ENCODE results near the gene IGLL1. TPM values are rescaled to one million over a fixed set of nuclear protein-coding genes. Genes with fewer than 3 reads are reported as not detected.
"Not testable (repeated sequence)": the region's sequence is repeated elsewhere in the genome, so short reads cannot be mapped to it uniquely, and the experiment has no call there.

Gene IGLL1
- polyA plus RNA-seq, 1 of the 3 experiments (the other 2 are of a cell fraction): not detected

- H3K9me2 ChIP-seq: no peaks in the 10 kb centered on the region
- ChIA-PET CTCF (no interaction called here), POLR2A (no interaction called here)
- H3K9ac ChIP-seq: no peak overlapping the region
- no peak for TF ChIP-seq USF2 (IDR thresholded peaks at IDR 0.05; ENCODE audit: borderline replicate concordance, low read depth, low read length)
- no peak for TF ChIP-seq RFX5 (IDR thresholded peaks at IDR 0.05; ENCODE audit: low read length)
- TF ChIP-seq RCOR1 (IDR thresholded peaks at IDR 0.05; ENCODE audit: low read length): no peak
- no peak for TF ChIP-seq RXRA (IDR thresholded peaks at IDR 0.05; ENCODE audit: borderline replicate concordance, low read depth)
- H3K9me3 ChIP-seq: no peaks in the 10 kb centered on the region
- no peaks in the 10 kb centered on the region for H3K4me1 ChIP-seq (ENCODE audit: control insufficient read depth in 1 of 2, insufficient read depth in 2 of 2, low read depth in 1 of 2, low read length in 1 of 2)
- 33% methylated on average over 3 of the region's 4 CpGs for WGBS (ENCODE audit: low lambda C conversion rate)
- no peak for DNase-seq
- no peak overlapping the region for H2AFZ ChIP-seq (ENCODE audit: low read depth)
- no peaks in the 10 kb centered on the region for H3F3A ChIP-seq (replicated peaks; ENCODE audit: insufficient read depth)
- H3K4me2 ChIP-seq: no peak overlapping the region
- no peaks in the 10 kb centered on the region for H3K27me3 ChIP-seq (ENCODE audit: insufficient read depth)
- H3K36me3 ChIP-seq (replicated peaks in 1 of 2; ENCODE audit: control insufficient read depth in 1 of 2, insufficient read depth in 2 of 2, low read length in 1 of 2): no peaks in the 10 kb centered on the region
- no peaks in the 10 kb centered on the region for H3K79me2 ChIP-seq (ENCODE audit: insufficient read depth)
- H4K20me1 ChIP-seq (ENCODE audit: insufficient read depth): no peaks in the 10 kb centered on the region
- no peak overlapping the region for H3K27ac ChIP-seq (ENCODE audit: low read depth in 2 of 2, low read length in 1 of 2)
- no peak overlapping the region for H3K4me3 ChIP-seq (ENCODE audit: low read depth in 2 of 2, low read length in 1 of 2)
These were observed 5.7 kb downstream of the IGLL1 start for GRCh38 chr22:23574371-23574811.

GRCh38 chr22:23573701-23574235 is 6.3 kb downstream of the IGLL1 start:
- WGBS (ENCODE audit: low lambda C conversion rate): 21% methylated on average over 5 of the region's 8 CpGs
- CTCF ChIA-PET; H3K36me3 ChIP-seq (replicated peaks in 1 of 2; ENCODE audit: control insufficient read depth in 1 of 2, insufficient read depth in 2 of 2, low read length in 1 of 2); H3K4me3 ChIP-seq (ENCODE audit: low read depth in 2 of 2, low read length in 1 of 2); H4K20me1 ChIP-seq (ENCODE audit: insufficient read depth); POLR2A ChIA-PET; H3K9ac ChIP-seq; H3K27ac ChIP-seq (ENCODE audit: low read depth in 2 of 2, low read length in 1 of 2); H2AFZ ChIP-seq (ENCODE audit: low read depth); H3K79me2 ChIP-seq (ENCODE audit: insufficient read depth); H3K9me3 ChIP-seq; H3K9me2 ChIP-seq; H3F3A ChIP-seq (replicated peaks; ENCODE audit: insufficient read depth); DNase-seq; H3K27me3 ChIP-seq (ENCODE audit: insufficient read depth); H3K4me2 ChIP-seq; H3K4me1 ChIP-seq (ENCODE audit: control insufficient read depth in 1 of 2, insufficient read depth in 2 of 2, low read depth in 1 of 2, low read length in 1 of 2): not testable (repeated sequence)

GRCh38 chr22:23573106-23573505 is 7.0 kb downstream of the IGLL1 start:
- H3K27ac ChIP-seq (ENCODE audit: low read depth in 2 of 2, low read length in 1 of 2); H2AFZ ChIP-seq (ENCODE audit: low read depth); H3F3A ChIP-seq (replicated peaks; ENCODE audit: insufficient read depth); H3K27me3 ChIP-seq (ENCODE audit: insufficient read depth); H3K4me3 ChIP-seq (ENCODE audit: low read depth in 2 of 2, low read length in 1 of 2); H4K20me1 ChIP-seq (ENCODE audit: insufficient read depth); H3K9ac ChIP-seq; DNase-seq; POLR2A ChIA-PET; H3K9me2 ChIP-seq; H3K4me1 ChIP-seq (ENCODE audit: control insufficient read depth in 1 of 2, insufficient read depth in 2 of 2, low read depth in 1 of 2, low read length in 1 of 2); H3K36me3 ChIP-seq (replicated peaks in 1 of 2; ENCODE audit: control insufficient read depth in 1 of 2, insufficient read depth in 2 of 2, low read length in 1 of 2); H3K9me3 ChIP-seq; H3K4me2 ChIP-seq; H3K79me2 ChIP-seq (ENCODE audit: insufficient read depth): not testable (repeated sequence)
- CTCF ChIA-PET: interaction anchor here (1.3 kb wide), 1 partner anchor 187 kb away, joined by 3 read pairs; no protein-coding TSS in a partner anchor
- 53% methylated on average over 4 of the region's 13 CpGs for WGBS (ENCODE audit: low lambda C conversion rate)

GRCh38 chr22:23571486-23571885 is 8.6 kb downstream of the IGLL1 start:
- H3K4me3 ChIP-seq (ENCODE audit: low read depth in 2 of 2, low read length in 1 of 2): no peak overlapping the region
- no peaks in the 10 kb centered on the region for H3K79me2 ChIP-seq (ENCODE audit: insufficient read depth)
- no peaks in the 10 kb centered on the region for H3F3A ChIP-seq (replicated peaks; ENCODE audit: insufficient read depth)
- no peaks in the 10 kb centered on the region for H3K9me2 ChIP-seq
- H3K36me3 ChIP-seq (replicated peaks in 1 of 2; ENCODE audit: control insufficient read depth in 1 of 2, insufficient read depth in 2 of 2, low read length in 1 of 2): no peaks in the 10 kb centered on the region
- no peaks in the 10 kb centered on the region for H3K27me3 ChIP-seq (ENCODE audit: insufficient read depth)
- POLR2A ChIA-PET: no interaction called here
- no peak overlapping the region for H3K9ac ChIP-seq
- H4K20me1 ChIP-seq (ENCODE audit: insufficient read depth): no peaks in the 10 kb centered on the region
- H3K9me3 ChIP-seq: no peaks in the 10 kb centered on the region
- CTCF ChIA-PET: no interaction called here
- DNase-seq: no peak
- no peak overlapping the region for H3K4me2 ChIP-seq
- no peak overlapping the region for H3K27ac ChIP-seq (ENCODE audit: low read depth in 2 of 2, low read length in 1 of 2)
- 70% methylated on average over 4 of the region's 4 CpGs for WGBS (ENCODE audit: low lambda C conversion rate)
- no peak overlapping the region for H2AFZ ChIP-seq (ENCODE audit: low read depth)
- no peaks in the 10 kb centered on the region for H3K4me1 ChIP-seq (ENCODE audit: control insufficient read depth in 1 of 2, insufficient read depth in 2 of 2, low read depth in 1 of 2, low read length in 1 of 2)
- TF ChIP-seq YY1 (IDR thresholded peaks at IDR 0.05; ENCODE audit: low read depth) (no peak), NFIC (IDR thresholded peaks at IDR 0.05; ENCODE audit: borderline replicate concordance) (no peak), SMC3 (IDR thresholded peaks at IDR 0.05; ENCODE audit: low read depth, low read length) (no peak), FOXJ3 (CRISPR knock-in tag; IDR thresholded peaks at IDR 0.05) (no peak), MEF2A (IDR thresholded peaks at IDR 0.05; ENCODE audit: borderline replicate concordance, low read depth) (no peak), TEAD4 (IDR thresholded peaks at IDR 0.05; ENCODE audit: borderline replicate concordance, insufficient read depth) (no peak), RAD21 (IDR thresholded peaks at IDR 0.05; ENCODE audit: low read length) (no peak), REST (IDR thresholded peaks at IDR 0.05; ENCODE audit: low read depth, low read length) (no peak), NRF1 (IDR thresholded peaks at IDR 0.05; ENCODE audit: low read depth, low read length) (no peak), RXRA (IDR thresholded peaks at IDR 0.05; ENCODE audit: borderline replicate concordance, low read depth) (no peak)

Measured in SK-N-SH (cell line).